ENCODE results near the gene BAG3. TPM values are rescaled to one million over a fixed set of nuclear protein-coding genes. Genes with fewer than 3 reads are reported as not detected.

Gene BAG3
- total and polyA plus RNA-seq, 2 of the 4 experiments (the other 2 are of a cell fraction) = 5.4 to 42.5 TPM

GRCh38 chr10:119620241-119621077, 30.7 kb upstream of the BAG3 start:
- Histone ChIP-seq H3K36me3 (ENCODE audit: control insufficient read depth, insufficient read depth, low read length) (no peaks in the 10 kb centered on the region), H4K91ac (ENCODE audit: insufficient read depth, low read depth, low read length) (peak overlapping the region; percentile 15; the same call in 1 of the 2 replicates), H3K9me3 (ENCODE audit: control insufficient read depth, insufficient read depth, low read length) (no peaks in the 10 kb centered on the region), H3K4me3 (ENCODE audit: insufficient read depth, low read depth, low read length) (no peak overlapping the region), H3K23ac (ENCODE audit: low read depth, low read length) (no peak overlapping the region), H3K18ac (ENCODE audit: low read depth, low read length) (peak overlapping the region; percentile 3; the same call in 1 of the 2 replicates), H3K27ac (ENCODE audit: insufficient read depth, low read length) (peak overlapping the region; percentile 16; the same call in 1 of the 2 replicates), H4K20me1 (ENCODE audit: insufficient read depth, low read length) (no peaks in the 10 kb centered on the region), H2BK5ac (ENCODE audit: low read depth, low read length, poor library complexity, severe bottlenecking) (peak overlapping the region; percentile 40), H3K56ac (ENCODE audit: extremely low read depth, insufficient read depth, low read length) (no peak overlapping the region), H2AFZ (replicated peaks; ENCODE audit: low read length, poor library complexity) (peak overlapping the region; percentile 69), H3K4me2 (ENCODE audit: low read depth, low read length) (peak overlapping the region; percentile 12; the same call in 1 of the 2 replicates), H2BK20ac (ENCODE audit: low read depth, low read length) (0 out of 2 replicates have a peak overlapping the region, but pooled peaks have one; percentile 28), H2AK9ac (replicated peaks; ENCODE audit: low read depth, low read length, poor library complexity) (no peak overlapping the region), H3K4me1 (ENCODE audit: control insufficient read depth, insufficient read depth, low read length) (peaks cover 8% of the 10 kb centered on the region), H4K8ac (ENCODE audit: low read depth in 2 of 2, low read length in 2 of 2) (peak overlapping the region in 1 of 2 experiments; percentile 47; a peak in 1 of 4 replicates), H3K27me3 (ENCODE audit: control insufficient read depth, insufficient read depth, low read length) (no peaks in the 10 kb centered on the region), H3K4ac (ENCODE audit: low read depth, low read length) (peak overlapping the region; percentile 5; the same call in 1 of the 2 replicates), H2BK120ac (ENCODE audit: low read depth, low read length) (peak overlapping the region; percentile 3; the same call in 1 of the 2 replicates), H3K79me1 (ENCODE audit: low read depth in 1 of 2, low read length in 2 of 2) (no peaks in the 10 kb centered on the region), H4K5ac (ENCODE audit: low read depth, low read length) (peak overlapping the region; percentile 70; the same call in 1 of the 2 replicates), H3K14ac (replicated peaks; ENCODE audit: low read depth, low read length) (no peak overlapping the region), H2BK15ac (ENCODE audit: low read depth, low read length) (0 out of 3 replicates have a peak overlapping the region, but pooled peaks have one; percentile 10), H3K9me1 (ENCODE audit: insufficient read depth, low read length) (no peaks in the 10 kb centered on the region; the same call in 1 of the 2 replicates), H3K9ac (ENCODE audit: low read depth, low read length) (no peak overlapping the region), H2AK5ac (ENCODE audit: low read depth, low read length) (0 out of 2 replicates have a peak overlapping the region, but pooled peaks have one; percentile 8)
- DNase-seq (peak; percentile 56), ATAC-seq (ENCODE audit: low read depth) (peak; percentile 83)
- POLR2A ChIA-PET (ENCODE audit: unreplicated experiment) = no interaction called here
- no TSS peak for BruUV-seq (replicated peaks)
- CTCF ChIA-PET = interaction anchor here (0.6 to 1.0 kb wide), 2 partner anchors 10 to 262 kb away, joined by 3 to 4 read pairs; no protein-coding TSS in a partner anchor
- WGBS, 2 experiments (ENCODE audit: extremely low coverage in 2 of 2, insufficient read length in 1 of 2) = 83% methylated on average over 5 of the region's 10 CpGs; no CpG with 5 or more reads in 1 of the 2 experiments
- in situ Hi-C loops (cut with MboI; ENCODE audit: low sequenced_read_pairs) = no loop called here
- intact Hi-C loops (cut with micrococcal nuclease) = no loop called here
- TF ChIP-seq BHLHE40 (IDR thresholded peaks at IDR 0.05; ENCODE audit: low read depth, low read length) (no peak), CEBPB (IDR thresholded peaks at IDR 0.05; ENCODE audit: low read depth, low read length) (no peak), MAZ (IDR thresholded peaks at IDR 0.05; ENCODE audit: borderline replicate concordance, low read depth, low read length) (no peak), MAFK (IDR thresholded peaks at IDR 0.05; ENCODE audit: low read depth, low read length) (no peak), POLR2A (IDR thresholded peaks at IDR 0.05; ENCODE audit: low read depth, low read length) (no peak), FOS (IDR thresholded peaks at IDR 0.05; ENCODE audit: low read depth, low read length) (peak; percentile 18; the same call in 1 of the 2 replicates)
- dilution Hi-C loops (cut with HindIII; ENCODE audit: low sequenced_read_pairs, unreplicated experiment) = no loop called here
